Chondrocyte (in vitro differentiated cells): Measurements from ENCODE around the gene CERK. TPM values are rescaled to one million over a fixed set of nuclear protein-coding genes. Genes with fewer than 3 reads are reported as not detected.

Experiments
- DNase-seq: peaks from one replicate; pipeline ENCODE4 v3.0.0; 2021; ENCODE audit warnings: mixed read lengths, low spot score
- H3K27ac Mint-ChIP-seq: one replicate; pipeline ENCODE4 v1.8.0; 2021; ENCODE audit warnings: mild to moderate bottlenecking, moderate library complexity, mixed read lengths; ENCODE audit not compliant: unreplicated experiment
- H3K27me3 Mint-ChIP-seq: 2 replicates; pipeline ENCODE4 v1.8.0; 2021; ENCODE audit warnings: low read depth, mixed read lengths
- H3K36me3 Mint-ChIP-seq: 2 replicates; pipeline ENCODE4 v1.8.0; 2021; ENCODE audit warnings: low read depth, mixed read lengths
- H3K4me1 Mint-ChIP-seq: 2 replicates; pipeline ENCODE4 v1.8.0; 2021; ENCODE audit warnings: low read depth, mild to moderate bottlenecking, mixed read lengths
- H3K4me3 Mint-ChIP-seq: one replicate; pipeline ENCODE4 v1.8.0; 2021; ENCODE audit warnings: mild to moderate bottlenecking, moderate library complexity, mixed read lengths; ENCODE audit not compliant: unreplicated experiment
- H3K9me3 Mint-ChIP-seq: 2 replicates; pipeline ENCODE4 v1.8.0; 2021; ENCODE audit warnings: low read depth, mixed read lengths
- total RNA-seq: library from RNA; stranded (reverse); gene quantifications from 3 replicates; pipeline ENCODE4 v1.2.1, GENCODE V29; 2021
- TF ChIP-seq, protein P1 (sequence below): fragments of 200-600 bp; sonication (generic); IDR thresholded peaks from 2 replicates; pipeline ENCODE4 v1.5.0; 2021; ENCODE audit warnings: antibody characterized with exemption, mild to moderate bottlenecking, moderate library complexity

CERK gene
- total RNA-seq, 1 donor from 2014 or later, result 28.8 TPM

DNA sequence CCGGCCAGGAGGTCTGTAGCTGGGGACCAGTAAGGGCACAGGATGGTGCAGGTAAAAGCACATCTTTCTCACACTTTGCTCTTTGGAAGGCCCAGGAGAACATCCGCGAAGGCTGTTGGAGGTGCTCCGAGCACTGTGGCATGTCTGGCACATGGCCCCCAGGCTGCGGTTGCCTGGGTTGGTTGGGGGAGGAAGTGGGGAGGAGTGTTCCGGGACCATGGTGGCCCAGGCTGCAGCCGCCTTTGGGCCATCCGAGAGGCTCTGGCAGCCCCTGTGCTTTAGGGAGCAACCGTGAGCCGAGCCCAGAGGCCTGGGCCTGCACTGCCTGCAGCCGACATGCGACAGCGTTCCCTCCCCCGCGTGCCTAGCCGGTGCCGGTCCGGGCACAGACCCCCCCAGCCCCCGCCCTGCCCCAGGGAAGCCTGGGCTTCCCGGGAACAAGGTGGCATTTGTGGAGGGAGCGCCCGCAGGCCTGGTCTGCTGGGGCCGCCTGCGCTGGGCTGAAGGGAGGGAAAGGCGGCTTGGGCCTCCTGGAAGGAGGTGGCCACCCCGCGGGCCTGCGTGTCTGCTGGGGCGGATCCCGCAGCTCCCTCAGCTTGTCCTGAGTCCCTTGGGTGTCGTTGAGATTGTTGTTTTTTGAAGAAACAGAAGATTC, 59.9 kb downstream of the CERK start:
- no peak overlapping the region for H3K4me3 Mint-ChIP-seq
- DNase-seq, result no peak
- H3K4me1 Mint-ChIP-seq, result peaks cover 3% of the 10 kb centered on the region
- TF ChIP-seq, protein P1, sequence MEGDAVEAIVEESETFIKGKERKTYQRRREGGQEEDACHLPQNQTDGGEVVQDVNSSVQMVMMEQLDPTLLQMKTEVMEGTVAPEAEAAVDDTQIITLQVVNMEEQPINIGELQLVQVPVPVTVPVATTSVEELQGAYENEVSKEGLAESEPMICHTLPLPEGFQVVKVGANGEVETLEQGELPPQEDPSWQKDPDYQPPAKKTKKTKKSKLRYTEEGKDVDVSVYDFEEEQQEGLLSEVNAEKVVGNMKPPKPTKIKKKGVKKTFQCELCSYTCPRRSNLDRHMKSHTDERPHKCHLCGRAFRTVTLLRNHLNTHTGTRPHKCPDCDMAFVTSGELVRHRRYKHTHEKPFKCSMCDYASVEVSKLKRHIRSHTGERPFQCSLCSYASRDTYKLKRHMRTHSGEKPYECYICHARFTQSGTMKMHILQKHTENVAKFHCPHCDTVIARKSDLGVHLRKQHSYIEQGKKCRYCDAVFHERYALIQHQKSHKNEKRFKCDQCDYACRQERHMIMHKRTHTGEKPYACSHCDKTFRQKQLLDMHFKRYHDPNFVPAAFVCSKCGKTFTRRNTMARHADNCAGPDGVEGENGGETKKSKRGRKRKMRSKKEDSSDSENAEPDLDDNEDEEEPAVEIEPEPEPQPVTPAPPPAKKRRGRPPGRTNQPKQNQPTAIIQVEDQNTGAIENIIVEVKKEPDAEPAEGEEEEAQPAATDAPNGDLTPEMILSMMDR, result no peak
- no peaks in the 10 kb centered on the region for H3K27me3 Mint-ChIP-seq
- H3K9me3 Mint-ChIP-seq, result no peaks in the 10 kb centered on the region
- H3K36me3 Mint-ChIP-seq, result no peaks in the 10 kb centered on the region
- H3K27ac Mint-ChIP-seq, result no peak overlapping the region

DNA sequence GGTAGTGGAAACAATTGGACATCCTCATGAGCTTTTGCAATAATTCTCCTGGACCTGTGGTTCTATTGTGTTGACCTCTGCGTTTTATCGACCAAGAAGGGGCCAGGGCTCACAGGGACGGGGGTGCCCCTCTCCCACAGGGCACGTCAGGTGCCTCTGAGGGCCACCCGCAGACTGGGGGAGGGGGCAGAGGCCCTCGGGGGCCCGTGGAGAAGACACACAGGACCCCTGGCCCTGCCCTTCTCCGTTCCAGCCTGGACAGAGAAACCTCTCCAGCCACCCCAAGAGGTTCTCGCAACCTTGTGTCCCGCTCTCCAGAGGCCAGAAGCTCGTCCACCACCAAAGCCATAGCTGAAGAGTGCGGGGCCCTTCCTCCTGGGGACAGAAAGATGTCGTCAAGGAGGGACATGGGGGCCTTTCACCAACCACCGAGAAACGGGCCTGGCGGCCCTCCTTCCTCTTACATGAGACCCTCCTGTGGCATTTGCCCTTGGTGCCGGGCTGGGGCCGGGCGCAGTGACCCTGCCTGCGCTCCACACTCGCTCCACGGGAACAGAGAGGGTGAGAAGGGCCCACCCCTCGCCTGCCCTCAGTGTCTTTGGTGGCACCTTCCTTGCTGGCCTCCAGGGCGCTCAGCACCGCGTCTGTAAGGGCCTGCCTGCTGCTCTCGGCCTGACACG, 60.6 kb downstream of the CERK start:
- H3K4me1 Mint-ChIP-seq, result peaks cover 3% of the 10 kb centered on the region
- TF ChIP-seq, protein P1, result no peak
- no peaks in the 10 kb centered on the region for H3K27me3 Mint-ChIP-seq
- no peak for DNase-seq
- no peaks in the 10 kb centered on the region for H3K9me3 Mint-ChIP-seq
- no peak overlapping the region for H3K27ac Mint-ChIP-seq
- no peaks in the 10 kb centered on the region for H3K36me3 Mint-ChIP-seq
- no peak overlapping the region for H3K4me3 Mint-ChIP-seq

DNA sequence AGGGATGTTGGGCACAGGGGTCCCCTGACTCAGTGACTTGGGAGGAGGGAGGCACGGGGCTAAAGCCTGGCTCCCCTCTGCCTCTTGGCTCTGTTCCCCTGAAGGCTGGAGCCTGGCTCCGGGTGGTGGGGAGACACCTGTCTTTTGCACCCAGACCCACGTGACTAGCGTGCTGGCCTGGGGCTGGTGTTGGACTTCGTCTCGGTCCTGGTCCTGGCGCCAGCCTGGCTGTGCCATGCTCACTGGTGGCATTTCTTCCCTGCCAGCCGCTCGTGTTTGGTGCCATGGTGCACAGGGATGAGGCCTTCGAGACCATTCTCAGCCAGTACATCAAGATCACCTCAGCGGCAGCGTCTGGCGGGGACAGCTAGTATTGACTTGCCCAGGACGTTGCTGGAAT, 61.2 kb downstream of the CERK start:
- H3K27ac Mint-ChIP-seq, result no peak overlapping the region
- no peaks in the 10 kb centered on the region for H3K36me3 Mint-ChIP-seq
- TF ChIP-seq, protein P1, result no peak
- no peaks in the 10 kb centered on the region for H3K27me3 Mint-ChIP-seq
- no peak for DNase-seq
- no peaks in the 10 kb centered on the region for H3K9me3 Mint-ChIP-seq
- no peak overlapping the region for H3K4me3 Mint-ChIP-seq
- peaks cover 3% of the 10 kb centered on the region for H3K4me1 Mint-ChIP-seq

DNA sequence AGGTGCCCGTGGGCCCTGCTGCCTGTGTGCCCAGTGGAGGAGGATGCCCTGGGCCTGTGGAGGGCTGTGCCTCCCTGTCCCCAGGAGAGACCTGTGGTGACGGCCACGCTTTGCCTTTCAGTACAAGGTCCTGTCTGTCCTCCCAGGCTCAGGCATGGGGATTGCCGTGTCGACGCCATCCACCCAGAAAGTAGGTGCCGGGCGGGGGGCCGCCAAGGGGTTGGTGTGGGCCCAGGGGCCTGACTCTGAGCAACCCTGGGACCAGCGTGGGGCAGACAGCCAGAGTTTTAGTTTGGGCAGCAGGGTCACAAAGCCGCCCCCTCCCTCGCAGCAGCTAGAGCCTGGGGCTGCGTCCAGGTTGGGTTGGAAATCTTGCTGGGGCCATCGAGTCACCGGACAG, 61.6 kb downstream of the CERK start:
- Mint-ChIP-seq H3K4me1 (peaks cover 3% of the 10 kb centered on the region), H3K36me3 (no peaks in the 10 kb centered on the region)

DNA sequence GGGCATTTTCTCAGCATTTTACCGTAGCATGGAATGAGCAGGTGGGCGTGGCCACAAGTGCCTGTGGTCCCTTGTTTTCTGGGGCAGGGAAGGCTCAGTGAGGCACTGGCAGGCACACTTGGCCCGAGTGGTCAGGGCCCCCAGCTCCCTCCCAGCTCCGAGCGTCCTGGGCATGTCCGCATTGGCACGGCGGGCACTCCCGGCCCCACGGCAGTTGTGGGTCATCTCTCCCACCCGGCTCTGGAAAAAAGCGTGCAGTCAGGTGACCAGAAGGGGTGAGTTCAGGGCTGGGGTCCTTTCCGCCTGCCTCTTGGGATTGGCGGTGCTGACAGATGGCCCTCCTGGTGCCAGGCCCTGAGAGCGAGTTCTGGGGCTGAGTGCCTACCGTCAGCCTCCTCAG, 62.1 kb downstream of the CERK start:
- Mint-ChIP-seq H3K27me3 (no peaks in the 10 kb centered on the region), H3K9me3 (no peaks in the 10 kb centered on the region), H3K4me3 (no peak overlapping the region), H3K27ac (no peak overlapping the region), H3K36me3 (no peaks in the 10 kb centered on the region), H3K4me1 (peaks cover 3% of the 10 kb centered on the region)
- DNase-seq, result no peak
- TF ChIP-seq, protein P1, result no peak

More for the DNA sequence above, 61.6 kb downstream of the CERK start:
- TF ChIP-seq, protein P1, result no peak
- Mint-ChIP-seq H3K9me3 (no peaks in the 10 kb centered on the region), H3K27me3 (no peaks in the 10 kb centered on the region), H3K27ac (no peak overlapping the region), H3K4me3 (no peak overlapping the region)
- no peak for DNase-seq
